ENCODE data around the gene NTRK2. TPM values are rescaled to one million over a fixed set of nuclear protein-coding genes. Genes with fewer than 3 reads are reported as not detected.

NTRK2 gene
- total and polyA plus RNA-seq, 12 donors, result 0.43 to 5.6 (median 2.1) TPM

DNA sequence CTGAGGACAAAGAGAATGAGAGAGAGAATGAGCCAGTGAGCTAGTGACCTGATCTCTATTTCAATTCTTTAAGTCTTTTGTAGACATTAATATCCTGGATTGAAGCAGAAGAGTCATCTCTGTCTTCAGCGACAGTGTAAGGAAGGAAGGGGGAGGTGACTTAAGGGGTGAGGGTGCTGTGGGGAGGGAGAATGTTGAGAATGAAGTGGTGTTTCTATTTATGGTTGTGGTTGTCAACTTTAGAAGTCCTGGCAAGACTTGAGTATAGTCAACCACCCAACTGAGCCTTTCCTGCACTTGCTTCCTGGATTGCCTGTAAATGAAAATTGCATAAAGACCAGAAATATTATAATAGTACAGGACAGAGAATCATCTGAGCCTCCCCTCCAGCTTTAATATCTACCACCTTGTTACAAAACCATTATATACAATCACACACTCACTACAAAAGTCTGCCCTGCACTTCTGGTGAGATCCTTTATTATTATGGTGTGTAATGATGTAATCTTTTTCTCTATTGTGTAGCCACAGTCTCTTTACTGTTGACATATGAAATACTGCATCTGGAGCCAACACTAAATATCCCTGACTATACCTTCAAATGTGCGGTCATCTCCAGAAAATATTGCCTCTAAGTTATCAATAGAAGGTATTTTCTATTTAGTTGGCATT, 91.7 kb downstream of the NTRK2 start:
- no peaks in the 10 kb centered on the region for H3K9me3 ChIP-seq (replicated peaks in 1 of 3)
- no peak overlapping the region for H3K27ac ChIP-seq
- no peaks in the 10 kb centered on the region for H3K27me3 ChIP-seq
- intact Hi-C loops (cut with DNase I), result no loop called here
- H3K4me3 ChIP-seq, result no peak overlapping the region
- no peak for TF ChIP-seq POLR2A (IDR thresholded peaks at IDR 0.05)
- TF ChIP-seq, protein P1, sequence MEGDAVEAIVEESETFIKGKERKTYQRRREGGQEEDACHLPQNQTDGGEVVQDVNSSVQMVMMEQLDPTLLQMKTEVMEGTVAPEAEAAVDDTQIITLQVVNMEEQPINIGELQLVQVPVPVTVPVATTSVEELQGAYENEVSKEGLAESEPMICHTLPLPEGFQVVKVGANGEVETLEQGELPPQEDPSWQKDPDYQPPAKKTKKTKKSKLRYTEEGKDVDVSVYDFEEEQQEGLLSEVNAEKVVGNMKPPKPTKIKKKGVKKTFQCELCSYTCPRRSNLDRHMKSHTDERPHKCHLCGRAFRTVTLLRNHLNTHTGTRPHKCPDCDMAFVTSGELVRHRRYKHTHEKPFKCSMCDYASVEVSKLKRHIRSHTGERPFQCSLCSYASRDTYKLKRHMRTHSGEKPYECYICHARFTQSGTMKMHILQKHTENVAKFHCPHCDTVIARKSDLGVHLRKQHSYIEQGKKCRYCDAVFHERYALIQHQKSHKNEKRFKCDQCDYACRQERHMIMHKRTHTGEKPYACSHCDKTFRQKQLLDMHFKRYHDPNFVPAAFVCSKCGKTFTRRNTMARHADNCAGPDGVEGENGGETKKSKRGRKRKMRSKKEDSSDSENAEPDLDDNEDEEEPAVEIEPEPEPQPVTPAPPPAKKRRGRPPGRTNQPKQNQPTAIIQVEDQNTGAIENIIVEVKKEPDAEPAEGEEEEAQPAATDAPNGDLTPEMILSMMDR (IDR thresholded peaks at IDR 0.05), result no peak
- no peak for DNase-seq
- 75 to 80% (median 76%) methylated on average over 2 of the region's 2 CpGs for WGBS, 4 donors
- H3K36me3 ChIP-seq (replicated peaks in 1 of 2), result no peaks in the 10 kb centered on the region
- no peaks in the 10 kb centered on the region for H3K4me1 ChIP-seq (replicated peaks in 1 of 2)

DNA sequence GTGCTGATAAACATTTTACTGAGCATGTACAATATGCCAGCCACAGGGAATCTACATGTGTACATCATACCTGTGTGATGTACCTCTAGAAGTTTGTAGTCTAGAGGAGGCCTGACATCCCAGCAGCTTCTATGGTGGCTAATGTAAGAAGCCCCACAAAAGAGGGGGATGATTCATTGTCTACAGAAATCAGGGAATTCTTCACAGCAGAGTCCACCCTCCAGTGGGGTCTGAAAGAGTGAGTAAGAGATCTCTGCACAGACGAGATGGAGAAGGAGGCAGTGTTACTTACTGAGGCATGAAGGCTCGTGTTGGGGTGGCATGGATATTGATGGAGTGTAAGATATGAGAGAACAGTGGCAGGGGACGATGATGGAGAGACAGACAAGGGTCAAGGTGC, 103.0 kb downstream of the NTRK2 start:
- no peak for TF ChIP-seq POLR2A (IDR thresholded peaks at IDR 0.05)
- TF ChIP-seq, protein P1 (IDR thresholded peaks at IDR 0.05), result no peak

DNA sequence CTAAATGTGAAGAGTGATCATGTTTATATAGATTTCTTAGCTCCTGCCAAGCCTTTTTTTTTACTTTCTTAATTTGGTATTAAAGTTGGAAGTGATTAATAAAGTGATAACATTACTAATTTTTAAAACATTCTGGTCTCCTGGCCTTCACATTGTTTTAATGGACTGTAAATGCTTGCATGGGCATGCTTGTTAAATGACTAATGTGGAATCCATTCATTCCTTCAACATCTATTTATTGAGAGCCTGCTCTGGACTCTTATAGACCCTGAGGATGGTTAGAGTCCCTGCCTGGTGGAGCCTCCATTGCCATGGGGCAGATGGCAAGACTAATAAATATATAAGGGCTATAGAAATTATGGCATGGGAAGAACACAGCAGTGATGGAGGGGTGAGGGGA, 103.5 kb downstream of the NTRK2 start:
- no peak for TF ChIP-seq POLR2A (IDR thresholded peaks at IDR 0.05)
- TF ChIP-seq, protein P1 (IDR thresholded peaks at IDR 0.05), result no peak
- no peaks in the 10 kb centered on the region for H3K36me3 ChIP-seq (replicated peaks in 1 of 2)
- no peaks in the 10 kb centered on the region for H3K27me3 ChIP-seq
- no peak overlapping the region for H3K4me3 ChIP-seq
- no peaks in the 10 kb centered on the region for H3K9me3 ChIP-seq (replicated peaks in 1 of 3)
- no peak for DNase-seq
- intact Hi-C loops (cut with DNase I), result no loop called here
- no peak overlapping the region for H3K27ac ChIP-seq
- H3K4me1 ChIP-seq (replicated peaks in 1 of 2), result no peaks in the 10 kb centered on the region

More for the DNA sequence above, 103.0 kb downstream of the NTRK2 start:
- no peaks in the 10 kb centered on the region for H3K36me3 ChIP-seq (replicated peaks in 1 of 2)
- H3K27ac ChIP-seq, result no peak overlapping the region
- H3K4me1 ChIP-seq (replicated peaks in 1 of 2), result no peaks in the 10 kb centered on the region
- H3K4me3 ChIP-seq, result no peak overlapping the region
- no peak for DNase-seq
- no peaks in the 10 kb centered on the region for H3K27me3 ChIP-seq
- H3K9me3 ChIP-seq (replicated peaks in 1 of 3), result no peaks in the 10 kb centered on the region
- intact Hi-C loops (cut with DNase I), result no loop called here
- 55 to 77% (median 67%) methylated on average over 3 of the region's 3 CpGs for WGBS, 4 donors

DNA sequence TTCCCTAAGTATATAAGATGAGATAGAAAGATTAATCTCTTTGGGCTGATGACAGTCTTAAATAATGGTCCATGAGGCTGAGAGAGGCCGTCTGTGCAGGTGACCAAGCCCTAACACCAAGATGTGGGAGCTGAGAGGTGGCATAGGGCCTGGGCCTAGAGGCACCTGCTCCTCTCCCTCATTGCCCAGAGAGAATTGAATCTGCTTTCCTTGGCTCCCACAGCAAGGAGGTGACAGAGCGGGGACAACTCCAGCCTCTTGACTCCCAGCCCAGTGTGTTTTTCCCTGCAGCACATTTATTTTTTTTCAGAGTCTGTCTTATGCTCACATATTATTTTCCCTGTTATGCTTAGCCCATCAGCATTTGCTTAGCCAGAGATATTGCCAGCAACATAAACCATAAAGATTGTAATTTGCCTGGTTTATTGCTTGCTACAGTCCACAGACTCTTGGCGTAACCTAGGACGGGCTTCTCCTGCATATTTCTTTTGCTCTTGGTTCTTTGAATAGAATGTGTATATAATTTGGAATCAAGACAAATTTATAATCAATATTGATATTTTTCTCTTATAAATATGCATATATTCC, 105.6 kb downstream of the NTRK2 start:
- no peak for DNase-seq
- Histone ChIP-seq H3K27me3 (no peaks in the 10 kb centered on the region), H3K4me3 (no peak overlapping the region), H3K4me1 (replicated peaks in 1 of 2) (no peaks in the 10 kb centered on the region), H3K9me3 (replicated peaks in 1 of 3) (no peaks in the 10 kb centered on the region), H3K27ac (no peak overlapping the region), H3K36me3 (replicated peaks in 1 of 2) (no peaks in the 10 kb centered on the region)
- WGBS, 4 donors, result 85 to 93% (median 87%) methylated on average over 4 of the region's 4 CpGs
- intact Hi-C loops (cut with DNase I), result no loop called here
- TF ChIP-seq, protein P1 (IDR thresholded peaks at IDR 0.05), result no peak
- no peak for TF ChIP-seq POLR2A (IDR thresholded peaks at IDR 0.05)
